ENCODE data around the gene ZDHHC14. TPM values are rescaled to one million over a fixed set of nuclear protein-coding genes. Genes with fewer than 3 reads are reported as not detected.
A peak's percentile ranks its signal among the peaks of the same experiment; 100 is the strongest.
"Not testable (repeated sequence)": the region's sequence is repeated elsewhere in the genome, so short reads cannot be mapped to it uniquely, and the experiment has no call there.

Gene ZDHHC14
- 1 to 10 TPM; 1.1 to 1.2 TPM for total RNA-seq

- H3K27me3 Mint-ChIP-seq (ENCODE audit: low read depth), result peaks cover 12% of the 10 kb centered on the region
- peaks cover 4% of the 10 kb centered on the region for H3K36me3 Mint-ChIP-seq (ENCODE audit: low read depth)
- peak within 1 kb of the TSS; percentile 63 for H3K27ac Mint-ChIP-seq
- H3K9me3 Mint-ChIP-seq, result no peaks in the 10 kb centered on the region
- H3K4me1 Mint-ChIP-seq (ENCODE audit: low read depth), result peaks cover 42% of the 10 kb centered on the region
- peak; percentile 87 for DNase-seq
- intact Hi-C loops (cut with micrococcal nuclease), result loop anchor here (1.0 to 10.0 kb wide), 8 partner anchors 12 to 1484 kb away; partner anchors contain the start of gene TMEM242
- peak within 1 kb of the TSS; percentile 81 for H3K4me3 Mint-ChIP-seq
- CTCF ChIA-PET, result interaction anchor here (1.5 kb wide), 1 partner anchor 57 kb away, joined by 5 read pairs; the partner anchor contains the start of gene TMEM242
Observed at GRCh38 chr6:157380779-157381561, at the start of gene ZDHHC14. ZDHHC14 (plus strand) TSS chr6:157381190.

DNA sequence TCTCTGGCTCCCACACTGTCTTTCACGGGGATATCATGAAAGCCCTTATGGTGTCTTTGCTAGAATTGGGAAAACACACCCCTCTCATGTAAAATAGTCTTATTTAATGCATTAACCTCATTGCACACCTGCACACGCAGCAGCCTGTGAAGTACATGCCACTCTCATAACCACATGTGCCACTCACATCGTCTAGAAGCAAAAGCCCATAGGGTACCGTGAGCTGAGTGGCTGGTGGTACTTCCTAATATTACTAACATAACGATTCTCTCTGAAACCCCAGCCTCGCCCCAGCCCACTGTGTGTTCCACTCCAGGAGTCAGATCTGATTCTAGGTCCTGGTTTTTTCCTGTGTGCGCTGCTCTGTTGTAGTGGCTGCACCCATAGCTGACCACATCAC lies 48.2 kb upstream of the ZDHHC14 start:
- Mint-ChIP-seq H3K27ac (no peak overlapping the region), H3K4me3 (no peak overlapping the region), H3K36me3 (ENCODE audit: low read depth) (no peaks in the 10 kb centered on the region), H3K27me3 (ENCODE audit: low read depth) (peaks cover 27% of the 10 kb centered on the region), H3K4me1 (ENCODE audit: low read depth) (peaks cover 2% of the 10 kb centered on the region), H3K9me3 (no peaks in the 10 kb centered on the region)
- intact Hi-C loops (cut with micrococcal nuclease), result no loop called here
- no peak for DNase-seq
- CTCF ChIA-PET, result interaction anchor here (4.9 to 5.3 kb wide), 2 partner anchors 9 to 17 kb away, joined by 38 to 39 read pairs; partner anchors contain the start of gene TMEM242

DNA sequence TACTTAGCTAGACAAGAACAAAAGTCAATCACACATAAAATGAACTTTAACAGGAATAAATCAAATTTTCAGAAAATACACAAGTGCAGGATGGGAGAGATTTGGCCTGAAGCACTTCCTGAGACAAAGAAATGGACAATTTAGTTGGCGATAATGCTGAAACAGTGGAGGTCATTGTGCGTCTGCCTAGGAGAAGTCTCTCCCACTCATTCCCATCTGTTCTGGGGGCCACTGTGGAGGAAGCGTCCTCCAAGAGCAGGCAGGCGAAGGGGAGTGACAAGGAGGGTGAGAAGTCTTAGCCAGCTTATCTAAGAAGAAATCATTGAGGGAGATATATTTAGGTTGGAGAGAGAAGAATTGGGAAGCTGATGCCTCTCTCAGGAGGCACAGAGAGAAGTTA lies 47.5 kb upstream of the ZDHHC14 start:
- Mint-ChIP-seq H3K27me3 (ENCODE audit: low read depth) (peaks cover 26% of the 10 kb centered on the region), H3K36me3 (ENCODE audit: low read depth) (no peaks in the 10 kb centered on the region), H3K27ac (no peak overlapping the region), H3K4me3 (no peak overlapping the region), H3K4me1 (ENCODE audit: low read depth) (no peaks in the 10 kb centered on the region), H3K9me3 (no peaks in the 10 kb centered on the region)
- DNase-seq, result no peak
- intact Hi-C loops (cut with micrococcal nuclease), result no loop called here
- CTCF ChIA-PET, result interaction anchor here (4.9 to 5.3 kb wide), 2 partner anchors 9 to 17 kb away, joined by 38 to 39 read pairs; partner anchors contain the start of gene TMEM242

- intact Hi-C loops (cut with micrococcal nuclease), result no loop called here
- no peak for DNase-seq
- no peaks in the 10 kb centered on the region for H3K9me3 Mint-ChIP-seq
- CTCF ChIA-PET, result interaction anchor here (4.9 to 5.3 kb wide), 2 partner anchors 10 to 18 kb away, joined by 38 to 39 read pairs; partner anchors contain the start of gene TMEM242
- H3K4me1 Mint-ChIP-seq (ENCODE audit: low read depth), result no peaks in the 10 kb centered on the region
- H3K27ac Mint-ChIP-seq, result no peak overlapping the region
- peaks cover 26% of the 10 kb centered on the region for H3K27me3 Mint-ChIP-seq (ENCODE audit: low read depth)
- no peak overlapping the region for H3K4me3 Mint-ChIP-seq
- no peaks in the 10 kb centered on the region for H3K36me3 Mint-ChIP-seq (ENCODE audit: low read depth)
Observed at GRCh38 chr6:157333956-157334355, 47.0 kb upstream of the ZDHHC14 start.

GRCh38 chr6:157335829-157336228 lies 45.2 kb upstream of the ZDHHC14 start:
- Mint-ChIP-seq H3K4me3 (no peak overlapping the region), H3K36me3 (ENCODE audit: low read depth) (no peaks in the 10 kb centered on the region)
- CTCF ChIA-PET, result interaction anchor here (1.5 to 5.3 kb wide), 5 partner anchors 12 to 723 kb away, joined by 4 to 39 read pairs (median 4); partner anchors contain the start of gene TMEM242

GRCh38 chr6:157337276-157337675 lies 43.7 kb upstream of the ZDHHC14 start:
- intact Hi-C loops (cut with micrococcal nuclease), result loop anchor here (5.0 kb wide), 1 partner anchor 260 kb away; no protein-coding TSS in a partner anchor
- not testable (repeated sequence) for DNase-seq; H3K4me1 Mint-ChIP-seq (ENCODE audit: low read depth); H3K36me3 Mint-ChIP-seq (ENCODE audit: low read depth); H3K9me3 Mint-ChIP-seq; H3K27ac Mint-ChIP-seq; H3K4me3 Mint-ChIP-seq
- H3K27me3 Mint-ChIP-seq (ENCODE audit: low read depth), result peaks cover 44% of the 10 kb centered on the region
- CTCF ChIA-PET, result interaction anchor here (0.6 to 5.3 kb wide), 3 partner anchors 13 to 225 kb away, joined by 3 to 39 read pairs (median 38); partner anchors contain the start of gene TMEM242

More at GRCh38 chr6:157335829-157336228, 45.2 kb upstream of the ZDHHC14 start:
- H3K9me3 Mint-ChIP-seq, result no peaks in the 10 kb centered on the region
- H3K4me1 Mint-ChIP-seq (ENCODE audit: low read depth), result no peaks in the 10 kb centered on the region
- H3K27me3 Mint-ChIP-seq (ENCODE audit: low read depth), result peaks cover 32% of the 10 kb centered on the region
- intact Hi-C loops (cut with micrococcal nuclease), result loop anchor here (1.0 to 5.0 kb wide), 2 partner anchors 22 to 261 kb away; no protein-coding TSS in a partner anchor
- DNase-seq, result no peak
- H3K27ac Mint-ChIP-seq, result no peak overlapping the region

- CTCF ChIA-PET, result interaction anchor here (4.9 to 5.3 kb wide), 2 partner anchors 13 to 21 kb away, joined by 38 to 39 read pairs; partner anchors contain the start of gene TMEM242
- Mint-ChIP-seq H3K36me3 (ENCODE audit: low read depth) (no peaks in the 10 kb centered on the region), H3K27ac (no peak overlapping the region), H3K9me3 (no peaks in the 10 kb centered on the region), H3K27me3 (ENCODE audit: low read depth) (peaks cover 47% of the 10 kb centered on the region), H3K4me1 (ENCODE audit: low read depth) (no peaks in the 10 kb centered on the region), H3K4me3 (no peak overlapping the region)
- DNase-seq, result no peak
- intact Hi-C loops (cut with micrococcal nuclease), result loop anchor here (5.0 kb wide), 1 partner anchor 260 kb away; no protein-coding TSS in a partner anchor
Observed at GRCh38 chr6:157337751-157338150, 43.2 kb upstream of the ZDHHC14 start.

DNA sequence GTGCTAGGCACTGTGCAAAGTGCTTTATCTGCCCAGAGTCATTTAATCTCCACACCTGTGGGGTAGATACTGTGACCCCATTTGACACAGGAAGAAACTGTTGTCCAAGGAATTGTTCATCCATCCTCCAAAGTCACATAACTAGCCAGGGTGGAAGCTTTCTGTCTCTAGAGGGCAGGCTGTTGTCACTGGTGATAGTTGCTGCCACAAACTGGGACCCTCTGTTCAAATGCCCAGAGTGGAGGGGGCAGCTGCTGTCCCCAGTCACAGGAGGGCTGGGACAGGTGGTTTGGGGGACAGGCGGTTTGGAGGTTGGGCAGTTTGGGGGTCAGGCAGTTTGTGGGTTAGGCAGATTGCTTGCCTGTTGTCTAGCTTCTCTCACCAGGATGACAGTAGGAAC lies 41.6 kb upstream of the ZDHHC14 start:
- Mint-ChIP-seq H3K4me1 (ENCODE audit: low read depth) (no peaks in the 10 kb centered on the region), H3K4me3 (no peak overlapping the region), H3K9me3 (no peaks in the 10 kb centered on the region), H3K36me3 (ENCODE audit: low read depth) (no peaks in the 10 kb centered on the region), H3K27me3 (ENCODE audit: low read depth) (peaks cover 41% of the 10 kb centered on the region), H3K27ac (no peak overlapping the region)
- intact Hi-C loops (cut with micrococcal nuclease), result loop anchor here (5.0 kb wide), 1 partner anchor 258 kb away; no protein-coding TSS in a partner anchor
- CTCF ChIA-PET, result interaction anchor here (0.9 kb wide), 1 partner anchor 13 kb away, joined by 3 read pairs; no protein-coding TSS in a partner anchor
- DNase-seq, result no peak

DNA sequence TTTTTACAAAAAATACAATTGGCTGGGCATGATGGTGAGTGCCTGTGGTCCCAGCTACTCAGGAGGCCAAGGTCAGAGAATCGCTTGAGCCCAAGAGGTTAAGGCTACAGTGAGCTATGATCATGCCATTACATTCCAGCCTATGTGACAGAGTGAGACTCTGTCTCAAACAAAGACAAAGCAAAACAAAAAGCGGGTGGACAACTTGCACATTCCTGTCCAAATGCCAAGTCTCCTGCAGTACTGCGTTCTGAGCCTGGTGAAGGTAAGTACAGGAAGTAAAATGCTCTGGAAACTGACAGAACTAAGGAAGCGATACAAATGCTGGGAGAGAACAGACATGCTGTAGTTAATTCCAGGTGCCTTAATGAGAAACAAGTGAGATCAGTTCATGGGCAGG lies 37.3 kb upstream of the ZDHHC14 start:
- H3K36me3 Mint-ChIP-seq (ENCODE audit: low read depth), result no peaks in the 10 kb centered on the region
- H3K9me3 Mint-ChIP-seq, result no peaks in the 10 kb centered on the region
- H3K27me3 Mint-ChIP-seq (ENCODE audit: low read depth), result peaks cover 38% of the 10 kb centered on the region
- H3K4me1 Mint-ChIP-seq (ENCODE audit: low read depth), result no peaks in the 10 kb centered on the region
- H3K4me3 Mint-ChIP-seq, result no peak overlapping the region
- no peak for DNase-seq
- CTCF ChIA-PET, result no interaction called here
- intact Hi-C loops (cut with micrococcal nuclease), result no loop called here
- no peak overlapping the region for H3K27ac Mint-ChIP-seq

DNA sequence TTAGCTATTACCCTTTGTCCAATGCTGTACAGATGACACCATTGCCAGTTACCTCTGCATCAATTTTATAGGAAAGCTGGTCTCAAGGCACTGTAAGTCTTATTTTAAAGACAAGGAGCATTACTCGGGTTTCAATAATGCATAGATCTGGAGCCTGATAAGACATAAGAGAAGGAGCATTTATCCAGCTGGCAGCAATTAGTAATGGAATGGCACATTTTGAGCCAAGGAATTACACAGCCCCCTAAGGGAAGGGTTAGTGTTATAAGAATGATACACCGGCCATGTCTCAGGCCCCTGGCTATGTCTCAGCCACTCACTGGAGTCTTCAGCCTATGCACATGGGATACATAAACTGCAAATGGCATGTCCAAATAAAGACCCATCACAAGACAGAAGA lies 34.6 kb upstream of the ZDHHC14 start:
- intact Hi-C loops (cut with micrococcal nuclease), result no loop called here
- CTCF ChIA-PET, result no interaction called here
- Mint-ChIP-seq H3K36me3 (ENCODE audit: low read depth) (no peaks in the 10 kb centered on the region), H3K27ac (no peak overlapping the region), H3K4me1 (ENCODE audit: low read depth) (no peaks in the 10 kb centered on the region), H3K4me3 (no peak overlapping the region), H3K27me3 (ENCODE audit: low read depth) (peaks cover 28% of the 10 kb centered on the region), H3K9me3 (no peaks in the 10 kb centered on the region)
- DNase-seq, result no peak

- CTCF ChIA-PET, result no interaction called here
- H3K27me3 Mint-ChIP-seq (ENCODE audit: low read depth), result peaks cover 8% of the 10 kb centered on the region
- no peak overlapping the region for H3K4me3 Mint-ChIP-seq
- intact Hi-C loops (cut with micrococcal nuclease), result no loop called here
- no peak overlapping the region for H3K27ac Mint-ChIP-seq
- H3K4me1 Mint-ChIP-seq (ENCODE audit: low read depth), result no peaks in the 10 kb centered on the region
- no peaks in the 10 kb centered on the region for H3K9me3 Mint-ChIP-seq
- DNase-seq, result no peak
- no peaks in the 10 kb centered on the region for H3K36me3 Mint-ChIP-seq (ENCODE audit: low read depth)
Observed at GRCh38 chr6:157358287-157358686, 22.7 kb upstream of the ZDHHC14 start.

- Mint-ChIP-seq H3K9me3 (no peaks in the 10 kb centered on the region), H3K36me3 (ENCODE audit: low read depth) (no peaks in the 10 kb centered on the region), H3K27ac (no peak overlapping the region), H3K27me3 (ENCODE audit: low read depth) (peaks cover 21% of the 10 kb centered on the region), H3K4me3 (no peak overlapping the region), H3K4me1 (ENCODE audit: low read depth) (no peaks in the 10 kb centered on the region)
- intact Hi-C loops (cut with micrococcal nuclease), result no loop called here
- DNase-seq, result no peak
- CTCF ChIA-PET, result interaction anchor here (0.6 to 1.1 kb wide), 3 partner anchors 13 to 47 kb away, joined by 3 to 4 read pairs (median 3); partner anchors contain the start of gene TMEM242
Observed at GRCh38 chr6:157361886-157362285, 19.1 kb upstream of the ZDHHC14 start.
